Ovary (tissue), 3 donors: ENCODE data around the gene MYH3.

Experiments
- EP300 ChIP-seq: sonication (generic); formaldehyde crosslinking; IDR thresholded peaks from one replicate; pipeline ENCODE4 v1.6.1; 2017; ENCODE audit warnings: antibody characterized with exemption
- POLR2A ChIP-seq: fragments of 450-650 bp; IDR thresholded peaks from one replicate; pipeline ENCODE4 v1.6.1; 2017; ENCODE audit warnings: antibody characterized with exemption, mild to moderate bottlenecking, moderate library complexity
- TF ChIP-seq, protein P1 (sequence below), 3 donors: fragments of 450-650 bp in 2 of 3; fragments of 200-600 bp in 1 of 3; IDR thresholded peaks; one replicate each; pipeline versions ENCODE4 v1.5.1 to v1.8.0; 2016 to 2022; ENCODE audit warnings: antibody characterized with exemption in 3 of 3, mild to moderate bottlenecking in 1 of 3
- donor health status: DM: no; HTN: no; CAD: no.

DNA sequence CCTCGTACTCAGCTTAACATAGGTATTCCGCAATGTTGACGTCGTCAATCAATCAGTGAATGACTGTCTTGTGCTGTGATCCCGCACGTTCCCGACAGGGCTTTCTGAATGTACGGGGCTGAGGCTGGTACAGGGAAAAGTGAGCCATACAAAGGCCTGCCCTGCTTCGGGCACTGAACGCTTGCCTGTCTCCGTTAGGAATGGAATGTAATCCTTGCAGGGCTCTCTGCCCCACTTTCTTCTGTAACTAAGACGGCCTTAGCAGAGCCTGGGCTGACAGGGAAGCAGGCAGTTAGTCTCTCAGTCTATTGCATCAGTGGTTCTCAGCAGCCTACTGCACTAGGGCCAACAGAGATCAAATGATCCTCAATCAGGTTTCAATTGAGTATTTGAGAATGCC is 16.2 kb upstream of the MYH3 start:
- TF ChIP-seq POLR2A, result no peak
- TF ChIP-seq, protein P1, sequence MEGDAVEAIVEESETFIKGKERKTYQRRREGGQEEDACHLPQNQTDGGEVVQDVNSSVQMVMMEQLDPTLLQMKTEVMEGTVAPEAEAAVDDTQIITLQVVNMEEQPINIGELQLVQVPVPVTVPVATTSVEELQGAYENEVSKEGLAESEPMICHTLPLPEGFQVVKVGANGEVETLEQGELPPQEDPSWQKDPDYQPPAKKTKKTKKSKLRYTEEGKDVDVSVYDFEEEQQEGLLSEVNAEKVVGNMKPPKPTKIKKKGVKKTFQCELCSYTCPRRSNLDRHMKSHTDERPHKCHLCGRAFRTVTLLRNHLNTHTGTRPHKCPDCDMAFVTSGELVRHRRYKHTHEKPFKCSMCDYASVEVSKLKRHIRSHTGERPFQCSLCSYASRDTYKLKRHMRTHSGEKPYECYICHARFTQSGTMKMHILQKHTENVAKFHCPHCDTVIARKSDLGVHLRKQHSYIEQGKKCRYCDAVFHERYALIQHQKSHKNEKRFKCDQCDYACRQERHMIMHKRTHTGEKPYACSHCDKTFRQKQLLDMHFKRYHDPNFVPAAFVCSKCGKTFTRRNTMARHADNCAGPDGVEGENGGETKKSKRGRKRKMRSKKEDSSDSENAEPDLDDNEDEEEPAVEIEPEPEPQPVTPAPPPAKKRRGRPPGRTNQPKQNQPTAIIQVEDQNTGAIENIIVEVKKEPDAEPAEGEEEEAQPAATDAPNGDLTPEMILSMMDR (IDR thresholded peaks at IDR 0.05), result no peak
- no peak for TF ChIP-seq EP300
